Left cardiac atrium (tissue), 4 donors: ENCODE data around the gene ENOX2. TPM values are rescaled to one million over a fixed set of nuclear protein-coding genes. Genes with fewer than 3 reads are reported as not detected.

Source experiments
- ATAC-seq, 2 donors: fragments of 200-7000 bp; cut with Tn5 transposase; one replicate each; pipeline ENCODE4 v1.9.1; 2020; ENCODE audit warnings: mild to moderate bottlenecking in 2 of 2, moderate library complexity in 2 of 2
- DNase-seq: peaks from one replicate; pipeline ENCODE4 v3.0.0-alpha.2; 2020
- intact Hi-C, 2 donors: fragments of 100-400 bp; cut with DNase I; formaldehyde crosslinking; loops; one replicate each; pipeline versions ENCODE4 v1.14.1 to v1.15.1; 2022 to 2023
- total RNA-seq, 2 donors: library from RNA; stranded (reverse); fragmentation: NEBNext Ultra II Directional; extraction: Animal tissue kit (Norgen Biotek cat#: 25700); gene quantifications; one replicate each; pipeline ENCODE4 v1.2.1, GENCODE V29; 2021
- donor health status: DM: no; HTN: yes; CAD: no.
- donor health status: DM: no; HTN: yes; CAD: no; lungs with severe emphysema.
- donor health status: DM: yes; HTN: yes; CAD: no.
- donor health status: Dilated cardiomyopathy.

The ENOX2 gene
- total RNA-seq, 2 donors from 2014 or later = 13.7 to 15.9 TPM

- intact Hi-C loops = no loop called here
- ATAC-seq (no peak), DNase-seq (no peak)
Measured at GRCh38 chrX:130887376-130887775, 15.6 kb downstream of the ENOX2 start.

GRCh38 chrX:130885996-130886395 lies 17.0 kb downstream of the ENOX2 start:
- intact Hi-C loops = no loop called here
- ATAC-seq (no peak), DNase-seq (no peak)

GRCh38 chrX:130885508-130885907 lies 17.5 kb downstream of the ENOX2 start:
- no peak for DNase-seq
- no peak for ATAC-seq
- intact Hi-C loops = no loop called here

GRCh38 chrX:130884627-130885026 lies 18.4 kb downstream of the ENOX2 start:
- ATAC-seq (no peak), DNase-seq (no peak)
- intact Hi-C loops = no loop called here

- no peak for DNase-seq
- intact Hi-C loops = no loop called here
- ATAC-seq = no peak
Measured at GRCh38 chrX:130879869-130880268, 23.1 kb downstream of the ENOX2 start.

GRCh38 chrX:130878350-130879341 lies 24.4 kb downstream of the ENOX2 start:
- peak in 1 of 2 donors; percentile 67 for ATAC-seq
- DNase-seq = peak; percentile 35
- intact Hi-C loops = no loop called here

GRCh38 chrX:130877892-130878341 lies 25.1 kb downstream of the ENOX2 start:
- no peak for DNase-seq
- intact Hi-C loops = no loop called here
- ATAC-seq = no peak

GRCh38 chrX:130876226-130876625 lies 26.8 kb downstream of the ENOX2 start:
- intact Hi-C loops = no loop called here
- DNase-seq (no peak), ATAC-seq (no peak)

GRCh38 chrX:130874751-130875150 lies 28.3 kb downstream of the ENOX2 start:
- intact Hi-C loops = no loop called here
- no peak for DNase-seq
- no peak for ATAC-seq

GRCh38 chrX:130869239-130869638 lies 33.8 kb downstream of the ENOX2 start:
- intact Hi-C loops = no loop called here
- DNase-seq (no peak), ATAC-seq (no peak)

GRCh38 chrX:130861462-130861861 lies 41.5 kb downstream of the ENOX2 start:
- DNase-seq = no peak
- ATAC-seq = no peak
- intact Hi-C loops = no loop called here

GRCh38 chrX:130857207-130857606 lies 45.8 kb downstream of the ENOX2 start:
- intact Hi-C loops = no loop called here
- DNase-seq = no peak
- ATAC-seq = no peak

- intact Hi-C loops = no loop called here
- DNase-seq = no peak
- ATAC-seq = no peak
Measured at GRCh38 chrX:130851569-130851968, 51.4 kb downstream of the ENOX2 start.

- DNase-seq (no peak), ATAC-seq (no peak)
- intact Hi-C loops = no loop called here
Measured at GRCh38 chrX:130848763-130849162, 54.2 kb downstream of the ENOX2 start.

GRCh38 chrX:130846746-130847145 lies 56.3 kb downstream of the ENOX2 start:
- no peak for ATAC-seq
- DNase-seq = no peak
- intact Hi-C loops = no loop called here

GRCh38 chrX:130841776-130842175 lies 61.2 kb downstream of the ENOX2 start:
- DNase-seq = no peak
- ATAC-seq = no peak
- intact Hi-C loops = no loop called here

GRCh38 chrX:130840345-130840744 lies 62.7 kb downstream of the ENOX2 start:
- DNase-seq (no peak), ATAC-seq (no peak)
- intact Hi-C loops = no loop called here

GRCh38 chrX:130836447-130836846 lies 66.6 kb downstream of the ENOX2 start:
- no peak for DNase-seq
- ATAC-seq = peak in 1 of 2 donors; percentile 71
- intact Hi-C loops = no loop called here

GRCh38 chrX:130834830-130835229 lies 68.2 kb downstream of the ENOX2 start:
- ATAC-seq = no peak
- DNase-seq = no peak
- intact Hi-C loops = no loop called here

- no peak for DNase-seq
- intact Hi-C loops = no loop called here
- no peak for ATAC-seq
Measured at GRCh38 chrX:130834149-130834548, 68.9 kb downstream of the ENOX2 start.

GRCh38 chrX:130831347-130831722 lies 71.7 kb downstream of the ENOX2 start:
- intact Hi-C loops = no loop called here
- no peak for ATAC-seq
- DNase-seq = no peak
